Measurements from ENCODE around the gene DENND1A.

Gene DENND1A

DNA sequence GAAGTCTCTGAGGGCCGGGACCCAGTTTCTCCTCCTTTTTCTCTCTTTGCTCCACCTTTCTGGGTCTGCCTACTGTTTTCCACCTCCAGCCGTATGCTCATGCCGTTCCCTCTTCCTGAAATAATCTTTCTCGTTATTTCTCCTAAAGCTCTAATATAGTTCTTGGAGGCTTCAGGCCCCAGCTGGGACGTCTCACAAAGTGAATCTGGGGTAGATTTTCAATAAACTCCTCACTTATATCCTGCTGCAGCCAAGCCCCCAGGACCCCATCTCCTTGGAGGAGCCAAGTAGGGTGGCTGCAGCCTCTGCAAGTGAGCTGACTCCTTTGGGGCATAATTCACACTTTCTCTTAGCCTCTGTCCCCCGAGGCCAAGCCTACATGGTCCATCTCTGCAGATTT, 588.1 kb downstream of the DENND1A start:
- no peak for DNase-seq
- Histone ChIP-seq H3K36me3 (no peaks in the 10 kb centered on the region), H3K27me3 (no peaks in the 10 kb centered on the region), H3K27ac (no peak overlapping the region), H3K9me3 (no peaks in the 10 kb centered on the region), H3K4me3 (no peak overlapping the region), H3K4me1 (peaks cover 0 to 21% (median 9%) of the 10 kb centered on the region in 4 donors)
- intact Hi-C loops (cut with DNase I; ENCODE audit: low total_unique reads), result no loop called here
- no peak for TF ChIP-seq CTCF (IDR thresholded peaks at IDR 0.05)

DNA sequence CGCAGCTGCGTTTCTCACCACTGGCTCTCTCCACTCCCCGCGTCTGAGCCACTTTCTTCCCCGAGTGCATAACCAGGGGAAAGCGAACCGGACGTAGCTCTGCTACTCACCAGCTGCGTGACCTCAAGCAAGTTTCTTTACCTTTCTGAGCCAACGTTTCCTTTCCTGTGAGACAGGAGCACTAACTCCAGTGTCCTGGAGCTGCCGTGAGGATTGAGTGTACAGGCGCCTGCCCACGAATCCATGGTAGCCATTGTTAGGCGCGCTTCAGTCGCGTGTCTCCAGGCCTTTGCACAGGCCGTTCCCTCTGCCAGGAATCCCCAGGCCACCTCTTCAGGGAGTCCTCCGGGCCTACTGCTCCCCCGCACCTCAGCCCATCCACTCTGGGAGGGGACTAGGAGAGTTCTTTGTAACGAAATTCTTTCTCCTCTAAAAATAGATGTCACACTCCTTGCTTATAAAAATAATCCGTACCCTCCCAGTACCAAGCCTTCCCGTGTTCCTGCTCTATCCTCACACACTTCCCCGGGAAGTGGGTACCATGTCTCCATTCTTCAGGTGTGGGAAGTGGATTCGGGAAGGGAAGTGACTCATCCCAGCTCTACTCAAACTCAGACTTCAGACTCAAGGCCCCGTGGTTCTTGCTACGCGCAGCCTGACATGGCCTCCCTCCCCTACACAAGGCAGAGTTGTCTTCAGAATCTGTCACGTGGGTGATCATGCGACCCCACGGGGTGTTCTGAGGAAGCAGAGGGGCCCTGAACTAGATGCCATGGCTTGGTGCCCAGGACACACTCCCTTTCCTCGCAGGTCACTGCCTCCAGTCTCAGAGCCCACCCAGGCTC, 590.0 kb downstream of the DENND1A start:
- intact Hi-C loops (cut with DNase I; ENCODE audit: low total_unique reads), result no loop called here
- Histone ChIP-seq H3K27me3 (no peaks in the 10 kb centered on the region), H3K4me3 (peak overlapping the region; percentile 32 to 36), H3K36me3 (no peaks in the 10 kb centered on the region), H3K9me3 (no peaks in the 10 kb centered on the region), H3K4me1 (peaks cover 0 to 29% (median 14%) of the 10 kb centered on the region in 4 donors), H3K27ac (peak overlapping the region in 1 of 2 donors; percentile 31)
- DNase-seq, result no peak
- no peak for TF ChIP-seq CTCF (IDR thresholded peaks at IDR 0.05)

DNA sequence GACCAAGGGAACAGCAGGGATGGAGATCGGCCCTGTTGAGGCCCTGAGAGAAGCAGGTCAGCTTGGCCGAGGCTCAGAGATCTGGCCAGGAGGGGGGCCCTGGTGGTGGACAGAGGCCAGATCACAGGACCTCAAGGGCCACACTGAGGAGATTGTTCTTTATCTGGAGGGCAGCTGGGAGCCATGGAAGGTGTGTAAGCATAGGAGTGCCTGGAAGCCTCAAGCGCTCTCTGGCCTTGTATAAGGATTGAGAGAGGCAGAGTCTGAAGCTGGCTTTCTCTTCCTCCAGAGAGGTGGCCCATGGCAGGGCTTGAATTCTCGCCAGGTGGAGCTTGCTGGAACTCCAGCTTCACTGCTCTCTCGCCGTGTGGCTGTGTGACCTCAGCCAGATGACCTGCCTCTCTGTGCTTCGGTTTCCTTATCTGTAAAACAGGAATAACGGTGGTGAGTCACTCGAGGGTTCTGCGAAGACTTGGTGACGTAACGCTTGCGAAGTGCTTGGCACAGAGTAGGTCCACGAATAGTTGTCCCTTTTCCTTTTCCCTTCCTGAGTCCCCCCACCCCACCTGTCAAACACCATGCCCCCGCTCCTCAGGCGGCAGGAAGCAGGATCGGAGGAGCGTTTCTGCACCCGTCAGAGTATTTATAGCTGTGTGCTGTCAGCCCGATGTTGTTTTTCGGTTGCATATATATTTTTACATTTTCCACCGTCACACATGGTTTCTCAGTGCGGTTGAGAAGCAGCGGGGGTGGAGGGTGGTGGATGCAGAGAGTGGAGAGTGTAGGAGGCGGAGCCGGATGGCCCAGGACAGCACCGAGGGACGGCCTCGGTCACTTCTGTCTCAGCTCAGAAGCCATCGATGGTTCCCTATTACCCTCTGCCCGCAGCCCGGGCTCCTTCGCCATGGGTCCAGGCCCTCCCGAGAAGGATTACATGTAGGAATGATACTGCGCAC, 590.9 kb downstream of the DENND1A start:
- TF ChIP-seq CTCF (IDR thresholded peaks at IDR 0.05), result no peak
- H3K4me3 ChIP-seq, result peak overlapping the region; percentile 32 to 36
- no peak for DNase-seq

DNA sequence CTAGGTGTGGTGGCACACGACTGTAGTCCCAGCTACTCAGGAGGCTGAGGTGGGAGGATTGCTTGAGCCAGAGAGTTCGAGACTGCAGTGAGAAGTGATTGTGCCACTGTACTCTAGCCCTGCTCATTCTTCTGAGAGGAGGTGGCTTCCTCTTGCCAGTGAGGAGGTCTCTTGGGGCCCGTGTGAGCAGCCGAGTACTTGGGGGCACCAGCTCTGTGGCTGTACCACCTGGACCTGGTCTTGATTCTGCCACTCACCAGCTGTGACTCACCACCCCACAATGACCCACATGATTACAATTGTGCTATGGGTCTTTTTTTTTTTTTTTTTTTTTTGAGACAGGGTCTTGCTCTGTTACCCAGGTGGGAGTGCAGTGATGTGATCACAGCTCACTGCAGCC, 592.0 kb downstream of the DENND1A start:
- DNase-seq, result no peak
- no peak overlapping the region for H3K4me3 ChIP-seq
- no peaks in the 10 kb centered on the region for H3K9me3 ChIP-seq
- intact Hi-C loops (cut with DNase I; ENCODE audit: low total_unique reads), result no loop called here
- no peak for TF ChIP-seq CTCF (IDR thresholded peaks at IDR 0.05)
- H3K36me3 ChIP-seq, result no peaks in the 10 kb centered on the region
- H3K4me1 ChIP-seq, result peaks cover 0 to 29% (median 10%) of the 10 kb centered on the region in 4 donors
- no peaks in the 10 kb centered on the region for H3K27me3 ChIP-seq
- H3K27ac ChIP-seq, result no peak overlapping the region

More for the DNA sequence above, 590.9 kb downstream of the DENND1A start:
- no peaks in the 10 kb centered on the region for H3K36me3 ChIP-seq
- peaks cover 0 to 29% (median 14%) of the 10 kb centered on the region in 4 donors for H3K4me1 ChIP-seq
- intact Hi-C loops (cut with DNase I; ENCODE audit: low total_unique reads), result no loop called here
- peak overlapping the region in 1 of 2 donors; percentile 31 for H3K27ac ChIP-seq
- no peaks in the 10 kb centered on the region for H3K27me3 ChIP-seq
- H3K9me3 ChIP-seq, result no peaks in the 10 kb centered on the region

DNA sequence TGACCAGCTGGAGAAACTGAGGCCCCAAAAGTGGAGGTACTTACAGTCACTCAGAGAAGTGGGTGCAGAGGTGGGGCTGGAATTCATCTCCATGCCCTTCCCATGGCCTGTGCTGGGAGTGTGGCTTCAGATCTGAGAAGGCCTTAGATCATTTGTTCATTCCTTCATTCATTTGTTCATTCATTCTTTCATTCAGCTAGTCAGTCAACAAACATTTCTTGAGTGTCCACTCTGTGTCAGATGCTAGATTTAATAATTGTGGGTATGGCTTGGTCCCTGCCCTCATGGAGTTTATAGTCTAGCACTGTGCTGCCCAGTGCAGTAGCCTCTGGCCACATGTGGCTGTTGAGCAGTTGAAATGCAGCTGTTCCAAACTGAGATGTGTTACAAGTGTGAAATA, 593.0 kb downstream of the DENND1A start:
- Histone ChIP-seq H3K27me3 (no peaks in the 10 kb centered on the region), H3K27ac (no peak overlapping the region)
- no peak for TF ChIP-seq CTCF (IDR thresholded peaks at IDR 0.05)

More for the DNA sequence above, 593.0 kb downstream of the DENND1A start:
- intact Hi-C loops (cut with DNase I; ENCODE audit: low total_unique reads), result no loop called here
- Histone ChIP-seq H3K9me3 (no peaks in the 10 kb centered on the region), H3K4me3 (no peak overlapping the region), H3K36me3 (no peaks in the 10 kb centered on the region), H3K4me1 (peaks cover 0 to 29% (median 9%) of the 10 kb centered on the region in 4 donors)
- DNase-seq, result no peak

Data from tibial artery (tissue), 4 donors.